GM10266 (cell line): ENCODE data around the gene PLPP1.

Experiments used
- DNase-seq: peaks from one replicate; pipeline ENCODE4 v3.0.0; 2012; ENCODE audit errors: extremely low spot score
- TF ChIP-seq, protein P1 (sequence below): IDR thresholded peaks from 2 replicates; pipeline ENCODE4 v1.5.1; 2012; ENCODE audit warnings: mild to moderate bottlenecking, low read depth; ENCODE audit not compliant: control insufficient read depth, insufficient read depth; ENCODE audit errors: missing control alignments

PLPP1 gene

DNA sequence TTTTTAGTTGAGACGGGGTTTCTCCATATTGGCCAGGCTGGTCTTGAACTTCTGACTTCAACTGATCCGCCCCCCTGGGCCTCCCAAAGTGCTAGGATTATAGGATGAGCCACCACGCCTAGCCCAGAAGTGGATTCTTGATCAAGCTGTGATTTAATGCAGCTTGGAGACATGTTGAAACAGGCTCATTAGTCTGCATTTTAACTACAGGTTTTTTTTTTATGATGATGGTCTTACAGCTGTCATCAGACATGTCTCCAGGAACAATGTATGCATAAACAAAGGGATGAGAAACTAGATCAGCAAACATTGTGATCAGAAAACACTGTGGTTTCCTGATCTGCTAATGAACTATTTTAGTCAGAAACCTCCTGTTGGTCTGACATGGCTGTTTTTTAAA lies 30.0 kb upstream of the PLPP1 start:
- peak; percentile 55 for DNase-seq
- TF ChIP-seq, protein P1, sequence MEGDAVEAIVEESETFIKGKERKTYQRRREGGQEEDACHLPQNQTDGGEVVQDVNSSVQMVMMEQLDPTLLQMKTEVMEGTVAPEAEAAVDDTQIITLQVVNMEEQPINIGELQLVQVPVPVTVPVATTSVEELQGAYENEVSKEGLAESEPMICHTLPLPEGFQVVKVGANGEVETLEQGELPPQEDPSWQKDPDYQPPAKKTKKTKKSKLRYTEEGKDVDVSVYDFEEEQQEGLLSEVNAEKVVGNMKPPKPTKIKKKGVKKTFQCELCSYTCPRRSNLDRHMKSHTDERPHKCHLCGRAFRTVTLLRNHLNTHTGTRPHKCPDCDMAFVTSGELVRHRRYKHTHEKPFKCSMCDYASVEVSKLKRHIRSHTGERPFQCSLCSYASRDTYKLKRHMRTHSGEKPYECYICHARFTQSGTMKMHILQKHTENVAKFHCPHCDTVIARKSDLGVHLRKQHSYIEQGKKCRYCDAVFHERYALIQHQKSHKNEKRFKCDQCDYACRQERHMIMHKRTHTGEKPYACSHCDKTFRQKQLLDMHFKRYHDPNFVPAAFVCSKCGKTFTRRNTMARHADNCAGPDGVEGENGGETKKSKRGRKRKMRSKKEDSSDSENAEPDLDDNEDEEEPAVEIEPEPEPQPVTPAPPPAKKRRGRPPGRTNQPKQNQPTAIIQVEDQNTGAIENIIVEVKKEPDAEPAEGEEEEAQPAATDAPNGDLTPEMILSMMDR, result no peak

DNA sequence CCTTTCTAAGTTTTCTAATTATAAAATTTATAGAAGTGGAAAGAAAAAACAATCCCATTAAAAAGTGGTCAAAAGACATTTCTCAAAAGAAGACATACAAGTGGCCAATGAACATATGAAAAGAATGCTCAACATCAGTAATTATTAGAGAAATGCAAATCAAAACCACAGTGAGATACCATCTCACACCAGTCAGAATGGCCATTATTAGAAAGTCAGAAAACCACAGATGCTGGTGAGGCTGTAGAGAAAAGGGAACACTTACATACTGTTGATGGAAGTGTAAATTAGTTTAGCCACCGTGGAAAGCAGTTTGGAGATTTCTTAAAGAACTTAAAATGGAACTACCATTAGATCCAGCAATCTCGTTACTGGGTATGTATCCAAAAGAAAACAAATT lies 23.7 kb upstream of the PLPP1 start:
- TF ChIP-seq, protein P1, result no peak
- no peak for DNase-seq

DNA sequence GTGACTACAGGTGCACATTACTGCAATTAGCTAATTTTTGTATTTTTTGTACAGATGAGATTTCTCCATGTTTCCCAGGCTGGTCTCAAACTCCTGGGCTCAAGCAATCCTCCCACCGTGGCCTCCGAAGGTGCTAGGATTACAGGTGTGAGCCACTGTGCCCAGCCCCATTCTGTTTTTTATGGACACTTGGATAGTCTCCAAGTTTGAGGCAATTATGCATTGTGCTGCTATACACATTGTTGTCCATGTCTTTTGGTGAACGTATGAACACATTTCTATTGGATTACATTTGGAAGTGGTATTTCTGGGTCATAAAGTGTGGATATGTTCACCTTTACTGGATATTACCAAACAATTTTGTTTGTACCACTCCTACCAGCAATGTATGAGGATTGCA lies 22.4 kb upstream of the PLPP1 start:
- TF ChIP-seq, protein P1, result no peak
- no peak for DNase-seq

DNA sequence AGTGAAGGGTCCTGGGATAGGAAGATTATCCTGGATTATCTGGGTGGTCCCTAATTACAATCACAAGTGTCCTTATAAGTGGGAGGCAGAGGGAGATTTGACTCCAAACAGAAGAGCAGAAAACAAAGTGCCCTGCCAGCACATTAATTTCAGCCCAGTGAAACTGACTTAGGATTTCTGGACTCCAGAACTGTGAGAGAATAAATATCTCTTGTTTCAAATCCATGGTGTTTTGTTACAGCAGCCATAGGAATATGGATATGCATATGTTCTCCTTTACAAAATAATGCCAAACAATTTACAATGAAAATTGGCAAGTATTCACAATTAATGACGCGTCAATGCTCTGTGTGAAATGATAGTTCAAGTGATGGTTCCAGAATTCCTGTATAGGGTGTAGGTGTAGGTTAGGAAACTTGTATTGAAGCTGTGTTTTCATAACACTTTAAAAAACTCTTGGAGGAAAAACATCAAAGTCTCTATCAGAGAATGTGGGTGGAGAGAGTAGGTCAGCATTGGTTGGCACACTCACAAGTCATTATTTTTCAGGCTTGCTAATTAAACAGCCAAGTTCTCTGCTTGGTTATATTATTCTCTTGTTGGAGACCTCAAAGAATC lies 19.9 kb upstream of the PLPP1 start:
- DNase-seq, result no peak
- TF ChIP-seq, protein P1, result no peak

DNA sequence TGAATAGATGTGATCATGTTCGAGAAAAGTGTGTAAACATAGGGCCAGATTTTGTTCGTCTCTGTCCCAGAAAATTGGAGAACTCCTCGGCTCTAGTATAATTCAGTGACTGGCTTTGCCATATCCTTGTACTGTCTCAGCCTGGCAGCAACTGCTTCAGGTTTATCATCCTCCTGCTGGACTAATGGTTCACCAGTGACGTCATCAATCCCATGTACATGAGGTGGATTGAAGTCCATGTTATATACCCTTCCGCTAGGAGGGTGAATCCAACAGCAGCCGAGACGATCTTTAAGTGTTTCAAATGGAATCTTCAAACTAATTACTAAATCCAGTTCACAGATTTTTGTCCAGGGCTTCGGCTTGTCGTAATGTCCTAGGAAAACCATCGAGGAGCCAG lies 17.1 kb upstream of the PLPP1 start:
- DNase-seq, result no peak
- TF ChIP-seq, protein P1, result no peak

DNA sequence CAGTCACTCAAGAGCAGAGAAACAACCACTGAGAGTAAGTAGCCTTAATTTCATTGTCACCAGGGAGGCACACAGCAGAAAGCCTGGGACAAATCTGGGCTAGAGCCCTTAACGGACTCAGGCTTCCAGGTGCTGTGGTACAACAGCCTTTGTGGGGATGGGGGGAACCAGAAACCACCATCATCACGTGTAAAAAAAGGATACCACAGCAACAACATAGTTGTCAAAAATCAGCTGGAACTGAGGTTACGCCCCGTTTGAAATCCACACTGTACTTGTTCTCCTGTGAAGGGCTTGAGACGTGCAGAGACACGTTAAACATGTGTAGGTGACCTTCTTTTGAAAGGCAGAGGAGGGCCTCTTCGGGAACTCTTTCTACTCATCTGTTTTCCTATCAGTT lies 16.6 kb upstream of the PLPP1 start:
- TF ChIP-seq, protein P1, result no peak
- DNase-seq, result no peak

DNA sequence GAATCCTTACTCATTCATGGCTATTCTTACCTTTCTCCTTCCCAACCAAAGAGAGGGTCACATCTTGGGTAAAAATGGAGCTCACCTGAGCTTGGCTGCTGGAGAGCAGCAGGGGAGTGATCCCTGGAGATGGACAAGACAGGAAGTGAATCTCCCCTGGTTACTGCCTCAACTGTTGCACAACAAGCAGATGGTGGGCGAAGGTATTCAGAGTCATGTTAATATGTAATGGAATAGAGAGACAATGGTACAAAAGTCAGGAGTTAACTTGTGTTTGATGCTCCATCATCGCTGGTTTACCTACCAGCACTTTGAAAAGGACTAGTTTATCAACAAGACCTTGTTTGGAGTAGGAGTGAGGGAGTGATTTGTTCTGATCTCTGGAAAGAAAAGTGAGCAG lies 13.0 kb upstream of the PLPP1 start:
- DNase-seq, result no peak
- TF ChIP-seq, protein P1, result no peak
